22Rv1 (cell line): Measurements from ENCODE around the gene DGKB.

Experiments
- ZFX ChIP-seq: fragments of 450-650 bp; IDR thresholded peaks from 2 replicates; pipeline ENCODE4 v1.6.1; 2017; ENCODE audit warnings: antibody characterized with exemption, borderline replicate concordance
- TF ChIP-seq, protein P1 (sequence below): fragments of 450-650 bp; IDR thresholded peaks from 2 replicates; pipeline ENCODE4 v1.5.1; 2017; ENCODE audit warnings: mild to moderate bottlenecking

DNA sequence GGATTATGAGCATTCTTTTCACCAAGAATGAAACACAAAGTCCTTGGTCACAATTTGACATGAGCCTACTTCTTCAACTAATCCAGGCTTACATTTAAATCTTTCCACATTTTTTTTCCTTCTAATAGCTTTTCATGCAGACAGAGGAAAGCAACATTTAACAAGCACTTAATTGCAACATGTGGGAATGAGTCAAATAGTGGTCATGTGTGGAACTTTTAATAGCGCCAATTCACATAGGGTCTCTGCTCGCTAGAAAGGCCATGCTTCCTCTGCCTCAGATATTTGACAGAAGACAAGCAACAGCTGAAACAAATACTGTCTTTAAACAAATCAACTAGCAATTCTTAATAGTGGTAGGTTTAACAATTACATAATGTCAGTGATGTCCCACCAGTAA is 627.2 kb downstream of the DGKB start:
- TF ChIP-seq, protein P1, sequence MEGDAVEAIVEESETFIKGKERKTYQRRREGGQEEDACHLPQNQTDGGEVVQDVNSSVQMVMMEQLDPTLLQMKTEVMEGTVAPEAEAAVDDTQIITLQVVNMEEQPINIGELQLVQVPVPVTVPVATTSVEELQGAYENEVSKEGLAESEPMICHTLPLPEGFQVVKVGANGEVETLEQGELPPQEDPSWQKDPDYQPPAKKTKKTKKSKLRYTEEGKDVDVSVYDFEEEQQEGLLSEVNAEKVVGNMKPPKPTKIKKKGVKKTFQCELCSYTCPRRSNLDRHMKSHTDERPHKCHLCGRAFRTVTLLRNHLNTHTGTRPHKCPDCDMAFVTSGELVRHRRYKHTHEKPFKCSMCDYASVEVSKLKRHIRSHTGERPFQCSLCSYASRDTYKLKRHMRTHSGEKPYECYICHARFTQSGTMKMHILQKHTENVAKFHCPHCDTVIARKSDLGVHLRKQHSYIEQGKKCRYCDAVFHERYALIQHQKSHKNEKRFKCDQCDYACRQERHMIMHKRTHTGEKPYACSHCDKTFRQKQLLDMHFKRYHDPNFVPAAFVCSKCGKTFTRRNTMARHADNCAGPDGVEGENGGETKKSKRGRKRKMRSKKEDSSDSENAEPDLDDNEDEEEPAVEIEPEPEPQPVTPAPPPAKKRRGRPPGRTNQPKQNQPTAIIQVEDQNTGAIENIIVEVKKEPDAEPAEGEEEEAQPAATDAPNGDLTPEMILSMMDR, result no peak
- no peak for TF ChIP-seq ZFX
